NCI-H345 (cell line): Measurements from ENCODE around the gene NEB.

Experiments
- DNase-seq: peaks from one replicate; lab custom pipeline; 2025; lab: John Stamatoyannopoulos, UW

NEB gene

DNA sequence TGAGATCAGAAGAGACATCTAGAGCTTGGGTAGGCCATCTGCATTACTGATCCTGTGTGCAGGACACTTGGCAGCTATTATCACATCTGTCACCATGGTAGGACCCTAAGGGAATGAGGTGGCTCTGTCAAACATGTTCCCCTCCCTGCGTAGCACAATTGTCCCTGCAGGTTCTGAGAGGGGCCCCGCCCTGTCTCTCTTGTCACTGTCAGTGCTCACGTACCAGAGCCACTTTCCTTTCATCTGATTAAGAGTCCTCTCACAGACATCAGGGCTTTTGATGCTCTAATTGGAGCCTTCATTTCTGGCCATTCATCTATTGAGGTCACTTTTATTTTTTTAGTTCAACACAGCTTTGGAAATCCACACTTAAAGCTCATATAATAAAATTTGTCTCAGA lies 38.5 kb downstream of the NEB start:
- DNase-seq: no peak

- DNase-seq: no peak
Observed at GRCh38 chr2:151691631-151692030, 42.6 kb downstream of the NEB start.

GRCh38 chr2:151688719-151689118 lies 45.6 kb downstream of the NEB start:
- no peak for DNase-seq

- no peak for DNase-seq
Observed at GRCh38 chr2:151682459-151683003, 51.7 kb downstream of the NEB start.

DNA sequence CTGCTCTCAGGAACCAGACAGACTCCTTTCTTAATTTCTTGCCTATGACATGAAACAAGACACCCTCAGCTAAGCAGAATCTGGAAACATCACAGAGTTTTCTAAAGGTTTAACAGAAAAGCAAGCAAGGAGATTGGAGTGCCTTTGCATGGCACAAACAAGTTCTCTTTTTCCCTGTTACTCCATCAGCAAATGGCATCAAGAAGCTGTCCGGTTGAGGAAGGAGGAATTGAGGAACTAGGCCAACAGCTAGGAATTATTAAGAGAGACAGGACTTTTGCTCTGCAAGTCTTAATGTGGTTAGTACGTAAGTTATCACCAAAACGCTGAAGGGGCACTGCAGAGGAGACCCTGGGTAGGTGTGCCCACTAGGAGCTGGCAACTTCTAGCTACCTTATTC lies 53.2 kb downstream of the NEB start:
- no peak for DNase-seq

- DNase-seq: no peak
Observed at GRCh38 chr2:151679994-151680393, 54.3 kb downstream of the NEB start.

GRCh38 chr2:151678849-151679248 lies 55.4 kb downstream of the NEB start:
- no peak for DNase-seq

DNA sequence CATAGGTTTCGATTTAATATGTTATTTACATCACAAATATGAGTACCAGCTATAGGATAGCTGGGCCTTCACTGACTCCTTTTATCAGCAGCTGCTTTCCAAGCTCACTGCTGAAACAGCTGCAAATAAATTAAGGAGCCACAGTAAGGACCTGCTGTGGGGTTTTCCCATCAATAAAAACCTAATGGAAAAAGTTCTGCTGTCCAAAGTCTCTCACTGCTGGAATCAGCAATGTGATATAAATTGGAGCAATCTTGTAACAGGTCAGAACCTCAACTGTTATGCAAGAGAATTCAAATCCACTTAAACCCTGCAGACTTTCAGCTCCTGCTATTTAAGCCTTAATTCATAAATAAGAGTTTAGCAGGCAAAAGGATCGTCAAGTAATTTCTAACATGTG lies 61.3 kb downstream of the NEB start:
- no peak for DNase-seq

- no peak for DNase-seq
Observed at GRCh38 chr2:151672277-151672676, 62.0 kb downstream of the NEB start.

GRCh38 chr2:151670846-151671597 lies 63.3 kb downstream of the NEB start:
- DNase-seq: no peak

DNA sequence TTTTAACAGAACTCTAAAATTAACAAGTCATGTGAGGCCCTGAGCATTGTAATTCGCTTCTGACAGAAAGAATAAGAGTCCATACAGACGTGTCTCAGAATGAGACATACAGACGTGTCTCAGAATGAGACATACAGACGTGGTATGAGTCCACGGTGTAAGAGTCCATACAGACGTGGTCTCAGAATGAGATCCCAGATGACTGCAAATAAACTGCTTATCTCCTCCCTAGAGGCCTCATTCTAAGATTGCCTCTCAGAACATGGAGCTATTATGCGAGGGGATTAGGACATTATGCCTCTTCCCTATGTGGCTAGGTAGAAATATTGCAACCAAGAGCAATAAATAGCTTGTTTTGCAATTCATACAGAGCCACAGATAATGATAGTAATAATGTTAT lies 63.9 kb downstream of the NEB start:
- no peak for DNase-seq

- DNase-seq: no peak
Observed at GRCh38 chr2:151669585-151670081, 64.6 kb downstream of the NEB start.

- no peak for DNase-seq
Observed at GRCh38 chr2:151668737-151669136, 65.5 kb downstream of the NEB start.

- DNase-seq: no peak
Observed at GRCh38 chr2:151665959-151666358, 68.3 kb downstream of the NEB start.

GRCh38 chr2:151664520-151664919 lies 69.8 kb downstream of the NEB start:
- no peak for DNase-seq

- DNase-seq: no peak
Observed at GRCh38 chr2:151661625-151662024, 72.7 kb downstream of the NEB start.

DNA sequence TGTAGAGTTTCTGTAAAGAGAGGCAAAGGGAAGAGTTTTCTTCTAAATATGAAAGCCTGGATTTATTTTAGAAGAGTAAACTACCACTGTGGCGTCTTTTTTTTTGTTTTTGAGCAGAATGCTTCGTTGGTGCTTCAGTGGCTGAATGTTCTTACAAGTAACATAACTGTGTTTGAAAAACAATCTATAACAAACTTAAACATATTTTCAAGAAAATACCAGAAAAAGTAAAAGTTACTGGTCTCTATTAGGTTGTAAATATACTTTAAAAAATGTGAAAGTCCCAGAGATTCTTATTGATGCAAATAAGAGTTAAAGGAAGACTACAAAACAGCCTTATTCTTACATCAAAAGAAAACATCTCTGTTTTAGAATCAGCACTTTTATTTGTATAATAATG lies 76.2 kb downstream of the NEB start:
- DNase-seq: no peak

DNA sequence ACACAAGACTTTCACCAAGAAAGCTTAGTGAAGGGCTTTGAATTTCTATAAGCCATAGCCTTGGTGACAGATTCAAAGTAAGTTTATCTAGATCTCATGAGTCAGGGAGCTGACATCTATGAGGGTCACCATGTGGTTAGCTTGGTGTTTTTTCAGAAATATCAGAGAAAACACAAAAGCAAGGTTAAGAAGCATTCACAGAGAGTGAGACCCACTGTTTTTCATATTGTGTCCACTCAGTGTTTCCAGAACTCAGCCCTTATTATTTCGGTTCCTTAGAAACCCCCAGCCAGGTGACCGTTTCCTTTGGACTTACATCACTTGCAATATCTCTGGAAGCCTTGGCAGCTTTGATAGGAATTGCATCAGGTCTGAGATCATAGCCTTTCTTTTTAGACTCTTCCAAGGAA lies 76.6 kb downstream of the NEB start:
- DNase-seq: no peak

DNA sequence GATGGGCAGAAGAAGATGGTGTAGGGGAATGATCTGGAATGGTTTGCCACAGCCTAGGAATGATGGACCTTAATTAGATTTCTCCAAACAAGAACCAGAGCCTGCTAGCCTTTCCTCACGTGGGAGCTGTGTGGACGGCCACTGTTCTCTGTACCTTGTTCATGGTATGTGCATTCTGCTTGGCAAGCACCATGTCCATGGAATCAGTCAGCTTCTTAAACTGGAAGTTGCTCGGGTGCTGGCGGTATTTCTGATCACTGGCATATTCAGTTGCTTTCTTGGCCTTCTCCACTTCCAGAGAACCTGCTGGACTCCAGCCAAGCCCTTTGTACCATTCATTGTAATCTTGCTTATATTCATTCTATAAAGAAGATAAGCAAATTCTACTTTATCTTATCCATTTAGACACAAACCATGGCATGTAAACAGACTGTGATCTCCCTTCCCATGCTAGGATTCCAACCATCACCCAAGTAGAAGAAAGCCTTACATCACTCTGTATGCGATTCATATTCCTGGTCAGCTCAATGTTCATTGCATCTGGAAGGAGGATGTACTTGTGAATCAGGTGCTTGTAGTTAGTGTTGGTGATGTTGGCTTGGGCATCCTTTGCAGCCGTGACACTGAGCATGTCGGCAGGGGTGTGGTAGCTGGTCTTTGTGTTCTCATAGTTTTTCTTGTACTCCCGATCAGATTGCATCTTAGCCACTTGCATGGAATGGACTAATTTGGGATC lies 78.4 kb downstream of the NEB start:
- DNase-seq: no peak

DNA sequence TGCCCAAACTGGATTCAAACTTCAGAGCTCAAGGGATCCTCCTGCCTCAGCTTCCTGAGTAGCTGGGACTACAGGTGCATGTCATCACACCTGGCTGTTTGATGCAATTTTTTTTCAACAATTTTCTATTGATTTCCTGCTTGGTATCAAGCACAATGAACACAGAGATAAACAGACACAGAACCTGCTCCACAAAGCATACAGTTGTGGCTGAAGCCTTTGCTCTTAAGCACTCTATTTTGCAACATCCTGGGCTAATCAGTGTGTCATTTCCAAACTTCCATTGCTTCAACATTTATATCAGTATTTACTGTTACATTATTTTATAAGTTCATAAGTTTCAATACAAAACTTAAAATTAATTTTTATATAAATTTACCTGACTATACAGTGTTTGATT lies 79.4 kb downstream of the NEB start:
- DNase-seq: no peak

GRCh38 chr2:151654085-151654484 lies 80.2 kb downstream of the NEB start:
- no peak for DNase-seq

DNA sequence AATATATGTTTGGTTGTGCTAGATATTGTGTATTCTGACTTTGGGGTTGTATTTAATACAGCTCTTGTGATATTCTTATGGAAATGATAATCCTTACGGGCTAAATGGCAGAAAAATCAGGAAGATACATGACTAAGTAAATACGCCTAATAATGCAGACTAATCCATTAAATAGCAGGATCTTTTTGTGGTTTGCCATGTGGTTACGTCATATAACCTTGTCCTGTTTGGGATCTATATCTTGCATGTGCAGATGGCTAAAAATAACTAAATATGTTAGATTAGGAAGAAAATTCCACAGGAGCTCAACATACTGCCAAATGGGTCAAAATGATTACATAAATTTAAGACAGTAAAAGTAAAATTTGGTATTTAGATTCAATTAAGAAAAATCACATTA lies 83.0 kb downstream of the NEB start:
- no peak for DNase-seq

GRCh38 chr2:151650456-151650855 lies 83.8 kb downstream of the NEB start:
- no peak for DNase-seq
